ENCODE results near the gene ARID4A.

The ARID4A gene

GRCh38 chr14:58285132-58285531, 13.2 kb upstream of the ARID4A start:
- Histone ChIP-seq H3K27ac (no peak overlapping the region), H3K36me3 (replicated peaks) (peaks cover 33% of the 10 kb centered on the region), H3K27me3 (replicated peaks) (no peaks in the 10 kb centered on the region), H3K4me3 (ENCODE audit: low read depth, low read length) (no peak overlapping the region)
- DNase-seq: no peak
- in situ Hi-C loops (cut with HindIII; ENCODE audit: low pct_ligation_motif_present, low sequenced_read_pairs): no loop called here
- TF ChIP-seq CTCF (IDR thresholded peaks at IDR 0.05; ENCODE audit: low read depth, low read length, missing control alignments): no peak

GRCh38 chr14:58287607-58288042, 10.7 kb upstream of the ARID4A start:
- no peak overlapping the region for H3K27ac ChIP-seq
- H3K27me3 ChIP-seq (replicated peaks): no peaks in the 10 kb centered on the region
- no peak for DNase-seq
- in situ Hi-C loops (cut with HindIII; ENCODE audit: low pct_ligation_motif_present, low sequenced_read_pairs): no loop called here
- no peak overlapping the region for H3K4me3 ChIP-seq (ENCODE audit: low read depth, low read length)
- peaks cover 45% of the 10 kb centered on the region for H3K36me3 ChIP-seq (replicated peaks)
- no peak for TF ChIP-seq CTCF (IDR thresholded peaks at IDR 0.05; ENCODE audit: low read depth, low read length, missing control alignments)

- Histone ChIP-seq H3K27ac (no peak overlapping the region), H3K4me3 (ENCODE audit: low read depth, low read length) (no peak overlapping the region), H3K36me3 (replicated peaks) (peaks cover 49% of the 10 kb centered on the region), H3K27me3 (replicated peaks) (no peaks in the 10 kb centered on the region)
- no peak for DNase-seq
- in situ Hi-C loops (cut with HindIII; ENCODE audit: low pct_ligation_motif_present, low sequenced_read_pairs): no loop called here
- TF ChIP-seq CTCF (IDR thresholded peaks at IDR 0.05; ENCODE audit: low read depth, low read length, missing control alignments): no peak
Measured at GRCh38 chr14:58288106-58288792, 10.1 kb upstream of the ARID4A start.

- peaks cover 46% of the 10 kb centered on the region for H3K36me3 ChIP-seq (replicated peaks)
- DNase-seq: no peak
- no peaks in the 10 kb centered on the region for H3K27me3 ChIP-seq (replicated peaks)
- H3K27ac ChIP-seq: no peak overlapping the region
- TF ChIP-seq CTCF (IDR thresholded peaks at IDR 0.05; ENCODE audit: low read depth, low read length, missing control alignments): no peak
- in situ Hi-C loops (cut with HindIII; ENCODE audit: low pct_ligation_motif_present, low sequenced_read_pairs): no loop called here
- H3K4me3 ChIP-seq (ENCODE audit: low read depth, low read length): no peak overlapping the region
Measured at GRCh38 chr14:58291646-58292045, 6.7 kb upstream of the ARID4A start.

- H3K4me3 ChIP-seq (ENCODE audit: low read depth, low read length): no peak overlapping the region
- TF ChIP-seq CTCF (IDR thresholded peaks at IDR 0.05; ENCODE audit: low read depth, low read length, missing control alignments): no peak
- no peak overlapping the region for H3K27ac ChIP-seq
- H3K27me3 ChIP-seq (replicated peaks): no peaks in the 10 kb centered on the region
- H3K36me3 ChIP-seq (replicated peaks): peaks cover 46% of the 10 kb centered on the region
- in situ Hi-C loops (cut with HindIII; ENCODE audit: low pct_ligation_motif_present, low sequenced_read_pairs): no loop called here
- DNase-seq: no peak
Measured at GRCh38 chr14:58292187-58292586, 6.2 kb upstream of the ARID4A start.

- peaks cover 41% of the 10 kb centered on the region for H3K36me3 ChIP-seq (replicated peaks)
- DNase-seq: no peak
- no peaks in the 10 kb centered on the region for H3K27me3 ChIP-seq (replicated peaks)
- TF ChIP-seq CTCF (IDR thresholded peaks at IDR 0.05; ENCODE audit: low read depth, low read length, missing control alignments): no peak
- in situ Hi-C loops (cut with HindIII; ENCODE audit: low pct_ligation_motif_present, low sequenced_read_pairs): no loop called here
- H3K27ac ChIP-seq: no peak overlapping the region
- no peak overlapping the region for H3K4me3 ChIP-seq (ENCODE audit: low read depth, low read length)
Measured at GRCh38 chr14:58294201-58294600, 4.2 kb upstream of the ARID4A start.

Data from brain microvascular endothelial cell (primary cell).